Fibroblast of pulmonary artery (primary cell): ENCODE measurements around the gene CEP85L.

Source experiments
- DNase-seq: peaks from one replicate; pipeline ENCODE4 v3.0.0-alpha.2; 2010; ENCODE audit warnings: low read depth
- H3K4me3 ChIP-seq: replicated peaks from 2 replicates; pipeline ENCODE4 v1.5.1; 2011; ENCODE audit warnings: low read depth, mild to moderate bottlenecking, control low read depth, low read length, moderate library complexity
- TF ChIP-seq, protein P1 (sequence below): IDR thresholded peaks from 2 replicates; pipeline ENCODE4 v1.5.1; 2011; ENCODE audit warnings: mild to moderate bottlenecking, control low read depth, low read length, inconsistent platforms; ENCODE audit errors: missing control alignments

The CEP85L gene

DNA sequence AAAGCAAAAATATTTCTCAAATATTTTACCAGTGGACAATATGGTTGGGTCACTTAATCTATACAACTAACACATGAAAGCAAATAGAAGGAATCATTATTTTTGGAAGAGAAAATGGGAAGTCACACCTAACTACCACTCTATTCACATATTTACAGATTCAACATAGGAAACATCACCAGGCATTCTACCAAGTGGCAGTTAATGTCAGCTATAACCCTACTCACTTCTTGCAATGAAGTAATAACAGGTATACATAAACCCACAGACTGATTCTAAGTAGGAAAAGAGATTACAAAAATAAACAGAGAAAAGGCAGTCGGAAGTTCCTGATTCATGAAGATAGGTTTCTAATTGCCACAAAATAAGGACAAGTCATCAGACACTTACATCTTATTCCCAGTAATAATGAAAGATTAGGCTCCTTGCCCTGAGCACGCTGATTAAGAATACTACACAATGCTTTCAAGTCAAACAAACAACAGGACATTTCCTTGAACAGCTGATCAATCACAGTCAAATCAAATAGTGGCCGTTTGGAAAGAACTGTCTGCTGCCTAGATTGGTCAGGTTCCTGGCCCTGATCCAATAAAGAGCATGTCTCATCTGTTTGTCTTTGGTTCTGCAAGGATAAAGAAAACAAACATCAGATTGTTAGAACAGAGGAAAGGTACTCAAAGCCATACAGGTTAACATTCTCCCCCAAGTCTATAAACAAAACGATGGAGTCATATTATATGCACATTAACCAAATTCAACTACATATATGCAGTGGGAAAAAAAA lies 182.5 kb downstream of the CEP85L start:
- TF ChIP-seq, protein P1, sequence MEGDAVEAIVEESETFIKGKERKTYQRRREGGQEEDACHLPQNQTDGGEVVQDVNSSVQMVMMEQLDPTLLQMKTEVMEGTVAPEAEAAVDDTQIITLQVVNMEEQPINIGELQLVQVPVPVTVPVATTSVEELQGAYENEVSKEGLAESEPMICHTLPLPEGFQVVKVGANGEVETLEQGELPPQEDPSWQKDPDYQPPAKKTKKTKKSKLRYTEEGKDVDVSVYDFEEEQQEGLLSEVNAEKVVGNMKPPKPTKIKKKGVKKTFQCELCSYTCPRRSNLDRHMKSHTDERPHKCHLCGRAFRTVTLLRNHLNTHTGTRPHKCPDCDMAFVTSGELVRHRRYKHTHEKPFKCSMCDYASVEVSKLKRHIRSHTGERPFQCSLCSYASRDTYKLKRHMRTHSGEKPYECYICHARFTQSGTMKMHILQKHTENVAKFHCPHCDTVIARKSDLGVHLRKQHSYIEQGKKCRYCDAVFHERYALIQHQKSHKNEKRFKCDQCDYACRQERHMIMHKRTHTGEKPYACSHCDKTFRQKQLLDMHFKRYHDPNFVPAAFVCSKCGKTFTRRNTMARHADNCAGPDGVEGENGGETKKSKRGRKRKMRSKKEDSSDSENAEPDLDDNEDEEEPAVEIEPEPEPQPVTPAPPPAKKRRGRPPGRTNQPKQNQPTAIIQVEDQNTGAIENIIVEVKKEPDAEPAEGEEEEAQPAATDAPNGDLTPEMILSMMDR = no peak
- no peak overlapping the region for H3K4me3 ChIP-seq
- DNase-seq = peak; percentile 17

- no peak for DNase-seq
- TF ChIP-seq, protein P1 = no peak
- no peak overlapping the region for H3K4me3 ChIP-seq
Measured at GRCh38 chr6:118467181-118467580, 184.2 kb downstream of the CEP85L start.

DNA sequence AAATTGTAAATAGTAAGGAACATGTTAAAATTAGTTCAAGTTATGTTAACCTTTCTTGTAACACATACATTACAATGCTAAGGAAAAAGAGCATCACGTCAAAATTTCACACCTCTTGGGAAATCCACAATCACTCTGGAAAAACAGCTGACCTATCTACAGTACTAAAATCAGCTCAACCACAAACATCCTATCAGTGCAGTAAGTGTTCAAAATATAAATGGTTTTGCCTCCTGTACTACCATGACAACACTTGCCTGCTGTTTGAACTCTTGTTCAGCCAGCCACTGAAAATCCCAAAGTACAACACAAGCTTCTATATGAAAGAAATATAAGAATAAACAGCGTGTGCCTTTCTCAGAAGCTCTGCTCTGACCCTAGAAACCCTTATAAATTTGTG lies 186.8 kb downstream of the CEP85L start:
- no peak overlapping the region for H3K4me3 ChIP-seq
- DNase-seq = no peak
- TF ChIP-seq, protein P1 = no peak

DNA sequence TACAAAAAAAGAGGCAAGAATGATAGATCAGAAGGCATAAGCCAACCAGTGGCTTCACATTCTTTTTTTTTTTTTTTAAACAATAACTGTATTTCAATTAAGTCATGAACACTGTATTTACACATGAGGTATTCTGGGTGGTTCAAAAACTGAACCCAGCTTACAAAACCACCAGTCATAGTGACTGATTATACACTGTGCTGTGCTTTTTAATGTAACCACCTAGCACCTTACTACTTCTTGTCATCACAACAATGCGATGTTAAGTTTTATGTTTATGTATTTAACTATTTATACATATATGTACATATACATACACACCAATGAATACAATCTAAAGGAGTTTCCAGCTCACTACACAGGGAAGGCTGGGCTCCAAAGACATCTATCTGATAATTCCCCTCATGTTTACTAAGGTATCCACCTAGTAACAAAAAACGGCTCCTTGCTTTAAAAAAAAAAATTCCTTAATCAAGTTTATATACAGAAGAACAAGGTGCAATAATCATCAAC lies 190.4 kb downstream of the CEP85L start:
- TF ChIP-seq, protein P1 = no peak
- no peak overlapping the region for H3K4me3 ChIP-seq
- DNase-seq = no peak

GRCh38 chr6:118456982-118457381 lies 194.4 kb downstream of the CEP85L start:
- TF ChIP-seq, protein P1 = no peak
- no peak for DNase-seq
- H3K4me3 ChIP-seq = no peak overlapping the region

DNA sequence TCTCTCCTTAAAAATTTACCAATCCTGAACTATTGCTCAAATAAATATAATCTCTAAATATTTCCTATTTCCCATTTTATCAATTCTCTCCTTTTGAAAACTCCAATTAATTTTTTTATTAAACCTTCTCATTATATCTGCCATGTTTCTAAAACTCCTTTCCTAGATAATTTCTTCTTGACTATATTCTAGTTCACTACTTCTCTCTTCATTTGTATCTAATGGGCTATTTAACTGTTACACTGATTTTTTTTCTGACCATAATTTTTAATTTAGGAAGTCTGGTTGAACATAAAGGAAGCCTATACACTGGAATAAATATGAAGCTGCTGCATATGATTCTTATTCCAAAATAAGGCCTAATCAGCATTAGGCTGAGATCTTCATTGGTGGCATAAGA lies 199.6 kb downstream of the CEP85L start:
- H3K4me3 ChIP-seq = no peak overlapping the region
- TF ChIP-seq, protein P1 = no peak
- DNase-seq = no peak

GRCh38 chr6:118444796-118445195 lies 206.6 kb downstream of the CEP85L start:
- TF ChIP-seq, protein P1 = no peak
- DNase-seq = no peak
- no peak overlapping the region for H3K4me3 ChIP-seq
